Activated CD4-positive, alpha-beta T cell treated with anti-CD3 and anti-CD28 coated beads for 24 hours (primary cell): Measurements from ENCODE around the gene SLC41A1.

Source experiments
- DNase-seq, 2 donors: peaks; one replicate each; pipeline ENCODE4 v3.0.0-alpha.2; 2020; ENCODE audit warnings: low read depth in 2 of 2

SLC41A1 gene

DNA sequence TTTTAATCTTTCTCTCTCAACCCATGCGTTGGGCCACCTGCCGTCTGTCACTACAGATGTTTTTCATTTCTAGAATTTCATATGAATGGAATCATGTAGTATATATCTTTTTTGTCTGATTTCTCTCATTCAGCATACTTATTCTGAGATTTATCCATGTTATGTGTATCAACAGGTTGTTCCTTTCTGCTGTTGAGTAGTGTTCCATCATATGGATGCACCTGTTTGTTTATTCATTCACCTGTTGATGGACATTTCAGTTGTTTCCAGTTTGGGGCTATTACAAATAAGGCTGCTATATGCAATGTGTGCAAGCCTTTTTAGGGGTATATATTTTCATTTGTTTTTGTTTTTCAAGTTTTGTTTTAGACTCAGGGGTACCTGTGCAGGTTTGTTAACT, 9.4 kb upstream of the SLC41A1 start:
- DNase-seq: no peak

DNA sequence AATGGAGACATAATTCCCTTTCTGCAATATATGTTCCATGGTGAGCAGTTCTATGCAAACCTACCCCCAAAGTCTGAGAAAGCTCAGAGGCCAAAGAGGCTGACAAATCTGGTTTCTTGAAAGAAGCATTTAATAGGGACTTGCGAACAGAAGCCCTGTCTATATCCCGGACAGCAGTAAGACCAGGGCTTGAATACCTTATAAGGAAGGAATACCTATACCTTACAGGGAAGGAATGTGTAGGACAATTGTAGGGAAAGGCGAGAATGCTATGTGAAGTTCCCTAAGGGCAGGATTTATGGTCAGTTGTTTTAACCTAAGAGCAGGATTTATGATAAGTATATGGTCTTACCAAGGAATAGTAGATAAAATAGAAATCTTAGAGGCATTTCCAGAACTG, 5.0 kb upstream of the SLC41A1 start:
- DNase-seq: no peak

DNA sequence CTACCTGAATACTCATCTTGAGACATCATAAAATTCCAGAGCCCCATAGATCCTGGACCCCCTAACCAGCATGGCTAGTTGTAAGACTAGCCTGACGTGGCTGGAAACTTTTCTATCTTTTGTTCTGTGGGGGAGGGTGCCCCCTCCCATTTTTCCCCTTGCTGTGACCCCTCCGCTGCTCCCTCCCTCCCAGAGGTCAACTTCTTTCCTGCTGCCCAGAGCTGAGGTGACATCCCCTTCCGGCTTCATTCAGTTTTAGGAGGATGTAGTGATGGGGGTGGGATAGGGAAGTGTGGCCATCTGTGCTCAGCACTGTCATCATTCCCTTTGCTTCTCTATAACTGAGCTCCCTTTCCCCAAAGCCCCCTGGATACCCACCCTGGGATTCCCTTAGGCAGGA, 4.4 kb upstream of the SLC41A1 start:
- DNase-seq: no peak

DNA sequence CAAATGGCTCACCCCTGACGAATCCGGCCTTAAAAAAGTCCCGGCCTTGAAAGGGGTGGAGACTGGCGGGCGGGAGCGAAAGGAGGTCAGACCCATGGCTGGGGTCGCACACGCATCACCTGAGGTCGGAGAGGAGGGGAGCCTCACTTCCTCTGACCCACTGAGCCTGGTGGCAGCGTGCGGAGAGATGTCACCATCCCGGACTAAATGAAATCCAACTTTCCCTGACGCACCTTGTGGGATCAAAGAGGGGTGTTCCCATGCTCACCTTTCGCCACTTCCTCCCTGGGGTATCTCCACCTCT, 709 bp upstream of the SLC41A1 start:
- no peak for DNase-seq

DNA sequence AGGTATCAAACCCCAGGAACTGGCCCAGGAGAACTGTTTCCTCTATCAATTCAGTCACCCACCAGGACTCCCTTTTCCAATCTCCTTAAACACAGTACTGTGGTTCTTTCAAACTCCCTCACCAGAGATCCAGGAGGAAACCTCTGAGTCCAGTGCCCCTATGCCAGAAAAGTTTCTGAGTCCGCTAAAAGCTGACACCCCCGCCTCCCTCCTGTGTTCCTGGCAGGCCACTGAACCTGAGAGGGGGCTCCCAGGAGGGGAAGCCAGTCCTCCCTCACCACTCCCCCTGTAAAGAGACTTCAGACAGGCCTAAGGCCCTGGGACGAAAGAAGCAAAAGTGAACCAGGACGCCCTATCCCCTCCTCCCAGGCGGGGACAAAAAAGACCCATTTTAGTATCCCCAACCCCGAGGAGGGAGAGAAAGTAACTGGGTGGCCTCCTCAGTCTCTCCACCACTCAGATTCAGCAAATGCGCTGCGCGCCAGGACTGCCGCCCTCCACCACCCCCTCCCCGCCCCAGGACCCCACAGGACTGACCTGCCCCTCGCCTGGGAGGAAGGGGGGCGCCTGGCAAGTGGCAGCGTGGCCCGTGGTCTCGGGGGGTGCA, 624 bp downstream of the SLC41A1 start:
- DNase-seq: no peak

DNA sequence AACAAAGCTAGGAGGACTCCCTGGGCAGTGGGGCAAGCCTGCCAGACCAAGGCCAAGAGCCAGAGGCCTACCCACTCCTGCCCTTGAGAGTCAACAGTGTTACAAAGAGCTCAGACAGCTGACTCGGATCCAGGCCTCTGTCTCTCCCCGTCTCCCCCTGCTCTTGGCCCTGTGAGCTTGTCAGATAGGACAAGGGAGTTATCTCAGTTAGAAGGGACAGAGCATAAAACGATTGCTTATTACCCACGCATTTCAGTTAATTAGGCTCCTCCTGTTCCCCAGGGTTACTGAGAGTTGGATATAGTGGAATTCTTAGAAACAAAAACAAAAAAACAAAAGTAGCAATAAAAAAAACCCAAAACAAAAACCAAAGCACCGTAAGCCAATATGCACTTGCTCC, 1.3 kb downstream of the SLC41A1 start:
- DNase-seq: no peak

DNA sequence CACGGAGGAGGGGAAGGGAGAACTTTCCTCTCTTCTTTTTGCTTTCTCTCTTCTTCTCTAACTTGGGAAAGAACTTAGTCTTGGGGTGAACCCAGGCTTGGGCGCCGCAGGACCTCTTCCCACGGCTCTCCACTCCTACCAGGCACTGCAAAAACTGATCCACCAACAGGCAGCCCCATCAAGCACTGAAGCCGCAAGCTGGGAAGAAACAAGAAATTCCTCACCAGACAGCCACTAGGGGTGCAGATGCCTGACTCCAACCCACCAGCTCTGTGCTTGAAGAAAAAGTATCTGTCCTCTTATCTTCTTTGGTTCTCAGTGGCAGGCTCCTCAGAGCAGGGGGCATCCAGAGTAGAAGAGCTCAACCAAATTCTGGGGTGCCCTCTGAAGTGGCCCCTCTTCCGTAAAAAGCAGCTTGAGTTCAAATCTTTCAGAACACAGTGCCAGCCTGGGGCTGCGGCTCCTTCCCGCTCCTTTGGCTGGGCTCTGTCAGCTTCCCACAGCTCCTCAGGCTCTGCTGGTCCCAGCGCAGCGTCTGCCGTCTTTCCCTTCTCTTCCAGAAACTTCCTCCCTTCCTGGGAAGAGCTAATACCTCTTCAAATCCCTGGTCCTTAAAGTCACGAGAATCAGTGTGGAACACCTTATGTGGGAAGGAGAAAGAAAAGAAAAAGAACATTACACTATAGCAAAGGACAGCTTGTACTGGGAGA, 2.4 kb downstream of the SLC41A1 start:
- DNase-seq: no peak

DNA sequence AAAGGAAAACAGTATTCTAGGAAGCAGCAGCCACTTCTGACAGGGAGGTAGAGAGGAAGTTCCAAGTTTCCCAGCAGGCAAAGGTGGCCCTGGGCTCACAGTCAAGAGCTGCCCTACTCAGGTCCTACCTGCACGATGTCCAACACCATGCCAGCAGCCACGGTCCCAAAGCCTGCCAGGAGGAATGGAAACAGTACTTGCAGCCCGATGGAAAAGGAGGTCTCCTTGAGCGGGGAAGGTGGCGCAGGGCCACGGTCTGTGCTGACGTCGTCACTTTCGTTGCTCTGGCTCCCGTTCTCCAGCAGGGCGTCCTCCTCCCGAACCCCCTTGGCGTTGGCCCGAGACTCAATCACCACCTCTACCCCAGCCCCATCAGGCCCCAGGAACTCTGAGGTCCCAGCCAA, 3.1 kb downstream of the SLC41A1 start:
- no peak for DNase-seq

DNA sequence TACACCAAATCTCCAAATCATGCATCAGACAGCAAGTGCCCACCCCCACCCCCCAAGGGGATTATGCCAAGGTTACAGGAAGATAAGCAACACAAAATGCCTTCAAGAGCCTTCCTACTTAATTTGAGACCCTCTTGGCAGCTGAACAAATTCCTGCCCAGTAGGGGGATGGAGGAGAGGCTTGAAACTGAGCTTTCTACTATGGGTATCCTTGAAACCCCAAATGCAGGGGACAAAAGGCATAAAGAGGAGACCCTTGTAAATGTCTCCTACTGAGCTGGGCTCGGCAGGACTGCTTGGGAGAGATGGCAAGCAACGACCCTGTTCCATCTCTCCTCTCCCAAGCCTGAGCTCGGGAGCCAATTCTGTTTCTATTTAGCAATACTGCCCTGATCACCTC, 3.5 kb downstream of the SLC41A1 start:
- DNase-seq: no peak

DNA sequence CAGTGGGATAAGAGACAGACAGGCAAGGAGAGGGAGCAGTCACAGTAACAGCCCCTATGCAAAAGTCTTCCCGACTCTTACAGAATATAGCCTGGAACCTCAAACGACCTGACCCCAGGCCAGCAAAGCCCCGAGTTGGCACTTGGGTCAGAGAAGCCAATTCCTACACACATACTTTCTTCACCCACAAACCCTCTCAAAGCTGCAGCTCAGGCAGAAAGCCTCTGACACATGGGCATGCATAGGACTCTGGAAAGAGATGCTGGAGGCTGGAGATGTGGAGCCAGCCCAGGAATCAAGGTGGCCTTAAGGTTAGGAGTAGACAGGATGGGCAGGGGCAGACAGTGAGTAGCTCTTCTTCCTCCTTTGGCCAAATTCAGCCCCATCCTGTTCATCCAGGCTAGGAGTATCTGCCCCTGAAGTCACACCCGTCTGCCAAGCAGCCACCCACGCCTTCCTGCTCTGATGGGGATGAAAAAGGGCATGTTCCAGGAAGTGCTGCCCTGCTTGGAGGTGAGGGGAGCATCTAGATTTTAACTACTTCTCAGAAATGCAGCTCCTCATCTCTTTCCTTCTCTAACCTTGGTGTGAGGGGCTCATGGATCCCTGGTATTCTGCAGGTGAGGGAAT, 7.8 kb downstream of the SLC41A1 start:
- DNase-seq: peak in 1 of 2 donors; percentile 41

DNA sequence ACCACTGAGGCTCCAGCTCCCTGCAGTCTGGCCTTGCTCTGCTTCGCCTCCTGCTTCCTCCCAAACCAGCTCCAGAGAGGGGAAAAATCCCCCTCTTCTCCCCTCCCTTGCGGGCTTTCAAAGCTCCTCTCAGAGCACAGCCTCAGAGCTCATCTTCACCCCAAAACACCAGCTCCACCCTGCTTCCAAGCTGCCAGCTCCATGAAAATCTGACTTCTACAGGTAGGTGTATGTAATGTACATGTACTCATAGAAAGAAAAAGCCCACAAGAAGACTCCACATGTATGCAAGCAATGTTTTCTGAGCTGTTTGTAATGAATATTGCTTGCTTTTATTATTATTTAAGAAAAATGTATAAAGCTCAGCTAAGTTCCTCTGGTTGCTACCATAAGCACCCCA, 8.4 kb downstream of the SLC41A1 start:
- no peak for DNase-seq

DNA sequence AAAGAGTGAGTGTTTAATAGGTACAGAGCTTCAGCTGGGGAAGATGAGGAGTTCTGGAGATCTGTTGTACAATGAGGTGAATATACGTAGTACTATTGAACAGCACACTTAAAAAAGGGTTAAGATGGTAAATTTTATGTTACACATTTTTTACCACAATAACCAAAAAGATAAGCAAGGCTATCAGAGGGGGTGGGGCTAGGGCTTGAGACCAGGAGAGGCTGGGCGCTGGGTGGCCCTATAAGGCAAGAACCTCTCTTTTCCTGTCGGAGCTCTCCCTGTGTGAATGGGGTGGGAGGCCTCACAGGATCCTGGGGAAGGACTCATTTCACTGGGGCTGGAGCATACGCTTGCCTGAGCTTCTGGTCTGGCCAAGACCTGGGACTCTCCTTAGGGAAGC, 9.0 kb downstream of the SLC41A1 start:
- no peak for DNase-seq

DNA sequence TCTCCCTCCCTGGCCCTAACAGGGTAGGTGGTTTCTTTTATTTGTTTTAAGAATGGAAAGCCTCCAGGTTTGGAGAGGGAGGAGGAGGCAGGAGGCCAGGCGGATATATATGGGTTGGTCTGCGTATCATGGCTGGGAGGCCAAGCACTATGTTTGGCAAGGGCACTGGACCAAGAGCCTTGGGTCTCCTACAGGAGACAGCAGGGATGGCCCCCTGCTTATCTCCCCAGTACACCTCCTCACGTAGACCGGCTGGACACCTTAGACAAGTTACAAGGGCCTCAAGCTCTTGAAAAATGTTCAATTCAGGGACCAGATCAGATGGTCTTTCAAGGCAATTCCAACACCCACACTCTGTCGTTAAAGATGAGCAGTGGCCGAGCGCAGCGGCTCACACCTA, 10.9 kb downstream of the SLC41A1 start:
- no peak for DNase-seq

DNA sequence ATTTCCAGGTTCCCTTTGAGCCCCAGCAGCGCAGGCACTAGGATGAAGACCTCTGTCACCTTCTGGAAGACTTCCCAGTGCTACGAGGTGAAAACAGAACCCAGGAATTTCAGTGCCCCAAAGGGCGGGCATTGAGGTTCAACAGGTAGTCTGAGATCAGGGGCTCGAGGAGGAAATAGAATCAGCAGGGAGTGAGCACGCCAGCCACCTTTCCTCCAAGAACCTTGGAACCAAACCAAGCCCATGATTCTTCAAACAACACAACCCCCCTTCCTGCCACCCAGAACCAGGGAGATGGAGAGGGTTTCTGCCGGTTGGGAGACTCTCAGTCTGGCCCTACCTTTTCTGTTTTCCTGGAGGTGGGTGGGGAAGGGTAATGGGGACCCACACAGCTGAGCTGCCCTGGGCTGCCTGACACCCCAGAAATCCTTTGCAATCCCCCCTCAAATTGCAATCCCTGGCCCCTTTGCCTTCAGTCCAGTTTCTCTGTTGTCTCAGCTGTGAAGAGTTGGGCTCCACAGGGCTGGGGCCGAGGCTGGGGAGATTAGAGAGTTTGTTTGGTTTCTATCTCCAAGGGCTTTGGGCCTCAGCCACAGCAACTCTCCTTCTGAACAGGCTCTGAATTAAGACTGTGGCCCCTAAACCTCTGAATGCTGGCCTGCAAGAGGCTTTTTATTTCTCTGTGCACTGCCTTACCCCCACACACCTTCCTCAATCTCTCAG, 11.9 kb downstream of the SLC41A1 start:
- DNase-seq: no peak

DNA sequence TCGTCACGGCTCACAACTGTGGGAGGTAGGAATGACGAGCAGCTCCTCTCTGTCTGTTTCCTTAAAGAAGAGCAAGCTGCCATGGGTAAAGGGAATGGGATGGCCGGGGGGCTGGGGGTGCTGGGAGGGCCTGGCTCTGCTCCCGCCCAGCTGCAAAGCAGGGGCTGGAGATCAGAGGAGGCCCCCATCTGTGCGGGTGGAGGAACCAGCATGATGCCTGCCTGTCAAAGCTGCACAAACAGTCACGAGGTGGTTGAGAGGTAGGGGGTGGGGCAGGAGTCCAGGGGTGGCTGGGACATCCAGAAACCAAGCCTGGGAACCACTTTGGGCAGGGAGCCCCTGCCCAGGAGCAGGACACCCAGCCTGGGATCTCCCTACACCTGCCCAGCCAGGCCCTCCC, 12.6 kb downstream of the SLC41A1 start:
- no peak for DNase-seq

DNA sequence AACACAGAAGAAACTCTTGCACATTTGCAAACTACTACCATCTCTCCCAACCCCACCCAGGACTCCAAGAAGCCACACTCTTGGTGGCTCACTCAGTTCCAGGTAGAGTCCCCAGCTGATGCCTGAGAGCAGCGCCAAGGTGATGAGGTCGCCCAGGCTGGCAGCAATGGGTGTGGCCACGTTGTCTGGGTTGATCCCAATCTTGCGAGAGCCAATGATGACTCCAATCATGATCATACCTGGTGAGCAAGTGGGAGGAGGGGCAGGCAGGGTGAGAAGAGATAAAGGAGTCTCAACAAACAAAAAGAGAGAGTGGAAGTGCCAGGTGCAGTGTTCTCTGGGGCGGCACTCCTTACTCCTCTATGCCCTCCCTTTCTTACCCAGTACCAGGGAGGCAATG, 14.4 kb downstream of the SLC41A1 start:
- DNase-seq: no peak

DNA sequence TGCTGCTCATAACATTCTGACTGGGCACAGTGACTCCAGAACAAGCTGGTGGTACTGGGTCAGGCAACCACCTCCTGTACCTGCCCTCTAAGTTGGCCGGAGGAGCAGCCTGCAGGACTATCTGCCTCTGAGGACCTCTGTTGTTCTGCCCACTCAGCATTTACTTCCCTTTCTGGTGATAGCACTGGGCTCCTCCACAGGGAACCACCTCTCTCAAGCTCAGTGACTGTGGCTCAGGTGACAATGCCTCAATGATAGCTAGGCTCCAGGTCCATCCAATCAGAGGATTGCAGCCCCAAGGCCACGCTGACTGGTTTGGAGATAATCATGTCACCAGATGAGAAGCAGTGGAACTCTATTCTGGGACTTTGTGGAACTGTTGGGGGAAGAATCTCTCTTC, 15.8 kb downstream of the SLC41A1 start:
- DNase-seq: no peak

DNA sequence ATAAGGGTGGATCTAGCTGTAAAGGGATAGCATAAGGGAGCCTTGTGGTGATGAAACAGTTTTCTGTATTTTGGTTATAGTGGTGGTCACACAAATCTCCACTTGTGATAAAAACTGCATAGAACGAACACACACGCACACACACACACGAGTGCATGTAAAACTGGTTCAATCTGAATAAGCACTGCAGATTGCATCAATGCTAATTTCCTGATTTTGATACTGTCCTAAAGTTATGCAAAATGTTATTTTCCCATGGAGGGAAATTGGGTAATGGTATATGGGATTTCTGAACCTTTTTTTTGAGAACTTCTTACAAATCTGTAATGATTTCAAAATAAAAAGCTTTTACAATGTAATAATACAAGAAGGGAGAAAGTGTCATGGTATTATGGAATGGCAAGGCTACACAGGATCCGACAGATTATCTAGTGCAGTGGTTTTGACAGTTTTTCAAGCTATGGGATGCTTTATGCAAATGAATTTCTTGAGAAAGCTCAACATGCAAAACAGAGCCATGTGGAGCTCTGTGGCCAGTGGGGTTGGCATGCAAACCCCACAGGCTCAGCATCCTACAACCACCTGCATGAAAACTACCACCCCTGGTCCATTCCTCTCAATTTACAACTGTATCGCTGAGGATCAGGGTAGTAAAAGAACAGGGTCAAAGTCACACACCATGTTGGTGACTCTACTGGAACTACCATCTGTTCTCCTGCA, 18.8 kb downstream of the SLC41A1 start:
- DNase-seq: no peak

DNA sequence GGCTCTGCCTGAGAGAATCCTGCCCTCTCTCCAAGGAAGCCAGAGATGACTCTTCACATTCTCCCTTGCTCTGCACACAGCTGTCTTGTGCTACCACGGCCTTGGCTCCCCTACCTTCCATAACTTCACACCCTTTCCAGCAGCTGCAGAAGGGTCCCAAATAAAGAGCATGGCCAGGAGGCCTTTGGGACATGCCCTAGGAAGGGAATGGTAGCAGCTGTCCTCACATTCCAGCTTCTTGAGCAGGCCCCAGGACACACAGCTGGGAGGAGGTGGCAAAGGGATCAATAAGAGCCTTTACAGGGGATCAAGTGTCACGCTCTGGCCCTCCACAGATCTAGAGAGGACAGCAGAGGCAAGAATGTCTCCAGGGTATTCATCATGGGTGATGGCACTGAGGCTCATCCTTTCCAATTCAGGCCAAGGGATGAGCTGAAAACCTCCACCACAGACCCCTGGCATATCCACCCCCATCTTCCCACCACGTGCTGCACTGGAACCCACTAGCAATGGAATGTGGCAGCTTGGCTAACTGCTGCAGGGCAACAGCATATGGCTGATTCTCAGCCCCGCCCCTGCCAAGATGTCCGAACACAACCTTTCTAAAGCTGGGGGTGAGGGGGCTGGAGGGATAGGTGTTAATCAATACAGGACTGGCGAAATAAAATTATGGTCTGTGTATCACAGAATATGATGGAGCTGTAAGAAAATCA, 19.9 kb downstream of the SLC41A1 start:
- no peak for DNase-seq

DNA sequence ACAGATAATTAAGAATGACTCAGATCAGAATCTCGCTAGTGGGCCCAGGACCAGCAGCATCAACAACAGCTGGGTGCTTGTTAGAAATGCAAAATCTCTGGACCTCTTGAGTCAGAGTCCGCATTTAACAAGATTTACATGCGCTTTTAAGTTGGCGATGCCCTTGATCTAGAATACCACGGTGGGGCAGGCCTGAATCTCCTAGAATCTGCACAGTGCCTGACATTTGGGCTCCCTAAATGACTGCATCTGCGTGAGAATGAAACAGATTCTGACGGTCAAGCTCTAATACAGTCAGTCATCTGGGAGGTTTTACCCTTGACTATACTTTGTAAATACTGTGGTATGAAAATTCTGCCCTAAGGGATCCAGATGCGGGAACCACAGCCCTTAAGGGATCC, 20.5 kb downstream of the SLC41A1 start:
- no peak for DNase-seq

DNA sequence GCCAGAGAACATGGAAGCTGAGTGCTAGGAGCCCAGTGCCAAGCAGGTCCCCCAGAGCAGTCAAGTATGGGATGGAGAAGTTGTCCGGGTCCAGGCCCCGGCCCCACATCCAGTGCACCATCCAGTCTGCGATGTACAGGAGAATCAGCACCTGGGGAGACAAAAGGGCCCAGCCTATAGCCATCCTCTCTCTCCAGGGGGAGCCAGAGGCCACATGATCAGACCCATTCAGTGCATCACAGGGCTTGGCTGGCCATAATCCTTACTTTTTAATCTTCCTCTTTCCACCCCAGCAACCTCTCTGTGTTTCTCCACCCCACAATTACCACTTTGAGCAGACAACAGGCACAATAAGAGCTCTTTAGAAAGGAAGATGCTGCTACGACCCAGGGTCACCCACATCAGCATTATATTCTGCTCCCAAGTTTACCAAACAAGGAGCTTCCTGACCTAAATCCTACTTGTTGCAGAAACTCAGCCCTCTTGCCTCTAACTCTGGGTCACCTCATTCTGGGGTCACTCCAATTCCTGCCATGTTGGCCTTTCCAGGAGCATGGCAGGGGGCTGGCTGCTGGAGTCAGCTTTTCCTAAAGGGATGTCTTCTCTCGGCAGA, 21.3 kb downstream of the SLC41A1 start:
- DNase-seq: peak in 1 of 2 donors; percentile 38
